Measurements from ENCODE around the gene NOTUM. TPM values are rescaled to one million over a fixed set of nuclear protein-coding genes. Genes with fewer than 3 reads are reported as not detected.

The NOTUM gene
- total RNA-seq, 2 experiments from 2014 or later: 0.88 to 4.4 TPM

DNA sequence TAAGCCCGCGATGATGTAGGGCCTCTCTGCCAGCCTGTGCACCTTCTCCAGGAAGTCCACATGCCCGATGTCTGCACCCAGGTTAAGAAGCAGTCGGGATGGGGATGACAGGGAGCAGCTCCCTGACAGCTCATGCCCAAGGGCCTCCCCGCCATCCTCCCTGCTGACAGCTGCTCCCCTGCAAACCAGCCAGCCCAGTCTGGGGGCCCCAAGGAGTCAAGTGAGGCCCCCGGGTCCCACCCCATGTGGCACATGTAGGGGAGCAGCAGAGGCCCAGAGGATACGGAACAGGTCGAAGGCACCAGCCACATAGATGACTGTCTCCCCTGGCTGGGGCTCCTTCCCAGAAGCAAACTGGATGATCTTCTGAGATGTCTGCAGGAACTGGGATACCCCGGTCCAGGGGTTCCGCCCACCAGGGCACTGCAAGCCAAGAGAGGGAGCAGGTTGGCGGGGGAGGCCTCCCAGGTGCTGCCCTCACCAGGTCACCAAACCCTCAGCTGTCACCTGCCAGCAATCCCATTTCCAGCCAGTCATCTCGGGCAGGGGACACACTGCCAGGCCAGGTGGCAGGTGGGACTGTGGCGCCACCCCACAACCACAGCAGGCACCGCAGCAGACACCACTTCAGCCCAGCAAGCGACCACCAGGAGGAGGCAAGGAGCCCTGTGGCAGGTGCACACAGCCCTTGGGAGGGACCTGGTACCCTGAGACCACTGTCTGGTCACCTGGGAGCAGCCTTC lies 54.3 kb downstream of the NOTUM start:
- Histone ChIP-seq H4K20me1 (ENCODE audit: insufficient read depth, low read length) (no peaks in the 10 kb centered on the region; the same call in 1 of the 2 replicates), H3K4me2 (ENCODE audit: low read length) (no peak overlapping the region), H3K9me2 (ENCODE audit: insufficient read depth, low read length) (no peaks in the 10 kb centered on the region), H3K4me3 (ENCODE audit: low read depth, low read length, poor library complexity, severe bottlenecking) (no peak overlapping the region), H2AFZ (ENCODE audit: low read length) (no peak overlapping the region), H3K79me2 (ENCODE audit: insufficient read depth, low read depth, low read length) (peaks cover 5% of the 10 kb centered on the region; the same call in 1 of the 2 replicates), H3K4me1 (ENCODE audit: insufficient read depth, low read length, poor library complexity, severe bottlenecking) (peaks cover 11% of the 10 kb centered on the region), H3K36me3 (ENCODE audit: insufficient read depth, low read length) (peaks cover 32% of the 10 kb centered on the region; the same call in 1 of the 2 replicates), H3K9me3 (ENCODE audit: low read length) (no peaks in the 10 kb centered on the region), H3K27ac (ENCODE audit: low read depth, low read length, poor library complexity, severe bottlenecking) (no peak overlapping the region)
- intact Hi-C loops (cut with micrococcal nuclease; ENCODE audit: unreplicated experiment): no loop called here
- CTCF ChIA-PET (ENCODE audit: unreplicated experiment): no interaction called here
- BruUV-seq (replicated peaks): no TSS peak
- TF ChIP-seq EZH2phosphoT487 (IDR thresholded peaks at IDR 0.05; ENCODE audit: borderline replicate concordance, low read depth, low read length) (no peak), CTCF (conservative IDR thresholded peaks at IDR 0.05; ENCODE audit: low read length) (peak; percentile 71)
- peak; percentile 61 for DNase-seq (ENCODE audit: low spot score)
- POLR2A ChIA-PET: no interaction called here

- DNase-seq (ENCODE audit: low spot score): no peak
- ChIA-PET CTCF (ENCODE audit: unreplicated experiment) (no interaction called here), POLR2A (no interaction called here)
- H3K79me2 ChIP-seq (ENCODE audit: insufficient read depth, low read depth, low read length): peaks cover 5% of the 10 kb centered on the region; the same call in 1 of the 2 replicates
- H3K4me2 ChIP-seq (ENCODE audit: low read length): no peak overlapping the region
- H3K9me3 ChIP-seq (ENCODE audit: low read length): no peaks in the 10 kb centered on the region
- no peak overlapping the region for H3K4me3 ChIP-seq (ENCODE audit: low read depth, low read length, poor library complexity, severe bottlenecking)
- peaks cover 9% of the 10 kb centered on the region for H3K4me1 ChIP-seq (ENCODE audit: insufficient read depth, low read length, poor library complexity, severe bottlenecking)
- H3K9me2 ChIP-seq (ENCODE audit: insufficient read depth, low read length): no peaks in the 10 kb centered on the region
- TF ChIP-seq EZH2phosphoT487 (IDR thresholded peaks at IDR 0.05; ENCODE audit: borderline replicate concordance, low read depth, low read length) (no peak), CTCF (conservative IDR thresholded peaks at IDR 0.05; ENCODE audit: low read length) (no peak)
- intact Hi-C loops (cut with micrococcal nuclease; ENCODE audit: unreplicated experiment): no loop called here
- BruUV-seq (replicated peaks): no TSS peak
- peaks cover 32% of the 10 kb centered on the region; the same call in 1 of the 2 replicates for H3K36me3 ChIP-seq (ENCODE audit: insufficient read depth, low read length)
- no peak overlapping the region for H3K27ac ChIP-seq (ENCODE audit: low read depth, low read length, poor library complexity, severe bottlenecking)
- no peak overlapping the region for H2AFZ ChIP-seq (ENCODE audit: low read length)
- no peaks in the 10 kb centered on the region; the same call in 1 of the 2 replicates for H4K20me1 ChIP-seq (ENCODE audit: insufficient read depth, low read length)
These were observed 55.0 kb downstream of the NOTUM start for GRCh38 chr17:81905993-81906392.

DNA sequence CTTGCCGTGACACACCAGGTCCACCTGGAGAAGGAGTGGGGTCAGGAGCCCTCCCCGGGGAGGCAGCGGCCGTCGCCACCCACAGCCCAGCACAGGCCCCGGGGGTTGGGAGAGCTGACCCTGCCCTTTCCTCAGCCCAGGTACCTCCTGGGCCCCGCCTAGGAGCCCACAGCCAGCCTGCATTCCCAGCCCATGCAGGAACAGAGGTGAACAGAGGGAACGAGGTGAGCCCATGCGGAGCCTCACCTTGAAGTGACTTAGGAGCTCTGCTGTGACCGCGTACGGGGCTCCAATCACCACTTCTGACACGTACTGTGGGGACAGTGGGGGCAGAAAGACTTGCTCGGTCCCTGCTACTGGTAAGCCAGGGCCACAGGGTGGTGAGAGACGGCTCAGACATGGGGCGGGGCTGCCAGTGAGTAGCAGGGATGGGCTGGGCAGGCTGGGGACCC lies 55.5 kb downstream of the NOTUM start:
- Histone ChIP-seq H3K27ac (ENCODE audit: low read depth, low read length, poor library complexity, severe bottlenecking) (no peak overlapping the region), H3K4me2 (ENCODE audit: low read length) (no peak overlapping the region), H3K9me2 (ENCODE audit: insufficient read depth, low read length) (no peaks in the 10 kb centered on the region), H3K79me2 (ENCODE audit: insufficient read depth, low read depth, low read length) (peaks cover 3% of the 10 kb centered on the region; the same call in 1 of the 2 replicates), H2AFZ (ENCODE audit: low read length) (no peak overlapping the region), H3K4me3 (ENCODE audit: low read depth, low read length, poor library complexity, severe bottlenecking) (no peak overlapping the region), H3K4me1 (ENCODE audit: insufficient read depth, low read length, poor library complexity, severe bottlenecking) (peaks cover 7% of the 10 kb centered on the region), H4K20me1 (ENCODE audit: insufficient read depth, low read length) (no peaks in the 10 kb centered on the region; the same call in 1 of the 2 replicates), H3K9me3 (ENCODE audit: low read length) (no peaks in the 10 kb centered on the region), H3K36me3 (ENCODE audit: insufficient read depth, low read length) (peaks cover 37% of the 10 kb centered on the region; the same call in 1 of the 2 replicates)
- TF ChIP-seq EZH2phosphoT487 (IDR thresholded peaks at IDR 0.05; ENCODE audit: borderline replicate concordance, low read depth, low read length): no peak
- DNase-seq (ENCODE audit: low spot score): no peak
- BruUV-seq (replicated peaks): no TSS peak
- CTCF ChIA-PET (ENCODE audit: unreplicated experiment): no interaction called here
- POLR2A ChIA-PET: no interaction called here
- intact Hi-C loops (cut with micrococcal nuclease; ENCODE audit: unreplicated experiment): no loop called here
